Central memory CD4-positive, alpha-beta T cell (primary cell): Measurements from ENCODE around the gene C5.
"Not testable (repeated sequence)": the region's sequence is repeated elsewhere in the genome, so short reads cannot be mapped to it uniquely, and the experiment has no call there.

Experiments
- DNase-seq: peaks from one replicate; pipeline ENCODE4 v3.0.0; 2022

The C5 gene

DNA sequence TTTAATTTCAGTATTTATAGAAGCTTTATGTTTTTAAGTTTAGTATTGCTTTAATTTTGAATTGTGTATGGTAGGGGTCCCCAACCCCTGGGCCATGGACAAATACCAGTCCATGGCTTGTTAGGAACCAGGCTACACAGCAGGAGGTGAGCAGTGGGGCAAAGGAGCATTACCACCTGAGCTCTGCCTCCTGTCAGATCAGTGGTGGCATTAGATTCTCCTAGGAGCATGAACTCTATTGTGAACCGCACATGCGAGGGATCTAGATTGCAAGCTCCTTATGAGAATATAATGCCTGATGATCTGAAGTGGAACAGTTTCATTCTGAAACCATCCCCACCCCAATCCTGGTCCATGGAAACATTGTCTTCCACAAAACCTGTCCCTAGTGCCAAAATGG is 1.9 kb downstream of the C5 start:
- no peak for DNase-seq

DNA sequence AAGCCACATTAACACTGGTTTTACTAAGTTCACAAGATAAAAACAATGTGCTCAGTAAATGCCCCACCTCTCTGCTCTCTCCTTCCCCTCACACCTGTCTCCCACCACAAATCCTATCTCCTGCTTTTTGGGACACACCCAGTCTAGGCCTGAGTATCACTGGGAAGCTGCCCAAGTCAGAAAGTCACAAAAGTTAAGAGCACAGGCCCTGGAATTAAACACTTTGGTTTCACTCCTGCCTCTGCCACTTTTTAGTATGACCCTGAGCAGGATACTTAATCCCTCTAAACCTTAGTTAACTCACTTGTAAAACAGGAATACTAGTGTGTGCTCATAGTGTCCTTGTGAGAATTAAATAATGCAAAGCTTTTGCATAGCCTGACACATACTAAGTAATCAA is 11.3 kb downstream of the C5 start:
- DNase-seq, result no peak

DNA sequence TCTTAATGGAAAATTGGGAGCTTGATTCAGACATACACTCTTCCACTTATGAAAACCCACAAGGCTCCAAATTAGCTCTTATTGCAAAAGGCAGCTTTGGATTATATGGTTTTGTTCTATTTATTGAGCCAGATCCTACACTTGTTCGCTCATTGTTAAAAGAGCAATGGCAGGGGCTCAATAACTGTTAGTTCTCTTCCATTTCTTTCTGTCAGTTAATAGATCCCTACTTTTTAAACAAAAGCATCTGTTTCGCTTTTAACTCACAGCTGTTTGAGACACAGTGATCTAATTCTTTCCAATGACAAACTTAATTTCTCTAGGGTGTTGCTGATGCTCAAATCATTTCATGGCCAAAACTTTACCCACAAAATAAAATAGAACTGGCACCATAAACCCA is 11.7 kb downstream of the C5 start:
- DNase-seq, result no peak

DNA sequence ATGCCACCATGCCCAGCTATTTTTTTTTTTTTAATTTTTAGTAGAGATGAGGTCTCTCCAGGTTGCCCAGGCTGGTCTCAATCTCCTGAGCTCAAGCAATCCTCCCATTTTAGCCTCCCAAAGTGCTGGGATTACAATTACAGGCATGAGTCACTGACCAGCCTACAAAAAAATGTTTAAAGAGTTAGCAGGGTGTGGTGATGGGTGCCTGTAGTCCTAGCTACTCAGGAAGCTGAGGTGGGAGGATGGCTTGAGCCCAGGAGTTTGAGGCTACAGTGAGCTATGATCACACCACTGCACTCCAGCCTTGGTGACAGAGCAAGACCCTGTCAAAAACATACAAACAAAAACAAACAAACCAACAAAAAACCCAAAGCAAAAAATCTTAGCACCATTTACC is 14.4 kb downstream of the C5 start:
- not testable (repeated sequence) for DNase-seq

DNA sequence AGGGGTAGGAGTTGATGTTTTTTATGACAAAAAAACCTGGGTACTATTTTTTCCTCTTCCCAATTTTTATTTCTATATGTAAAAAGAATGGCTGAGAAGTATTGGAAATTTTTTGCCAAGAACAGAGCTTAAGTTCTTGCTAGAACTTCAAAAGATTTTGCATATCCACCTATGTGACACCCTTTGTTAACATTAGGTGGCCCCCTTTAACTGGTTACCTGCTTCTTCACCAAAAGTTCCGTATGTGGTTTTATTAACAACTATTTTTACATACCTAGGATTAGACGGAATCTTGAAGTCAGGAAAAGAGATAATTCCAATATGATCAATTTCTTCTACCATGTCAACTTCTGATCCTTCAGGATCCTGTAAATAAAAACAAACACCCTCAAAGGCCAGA is 15.5 kb downstream of the C5 start:
- DNase-seq, result no peak

DNA sequence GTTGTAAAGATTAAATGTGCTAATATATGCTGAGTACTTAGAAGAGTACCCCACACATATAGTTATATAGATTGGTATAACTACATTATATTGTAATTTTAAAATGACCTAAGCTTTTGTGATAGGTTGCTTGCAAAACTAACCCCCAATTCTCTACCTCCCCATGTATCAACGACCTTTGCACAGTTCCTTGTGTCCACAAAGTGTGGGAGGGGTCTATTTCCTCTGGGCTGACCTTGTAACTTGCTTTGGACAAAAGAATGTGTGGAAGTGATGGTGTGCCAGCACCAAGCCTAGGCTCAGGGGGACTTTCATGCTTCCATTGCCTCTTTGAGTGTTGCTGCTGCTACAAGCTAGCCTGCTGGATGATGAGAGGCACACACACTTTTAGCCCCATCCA is 20.6 kb downstream of the C5 start:
- DNase-seq, result no peak

DNA sequence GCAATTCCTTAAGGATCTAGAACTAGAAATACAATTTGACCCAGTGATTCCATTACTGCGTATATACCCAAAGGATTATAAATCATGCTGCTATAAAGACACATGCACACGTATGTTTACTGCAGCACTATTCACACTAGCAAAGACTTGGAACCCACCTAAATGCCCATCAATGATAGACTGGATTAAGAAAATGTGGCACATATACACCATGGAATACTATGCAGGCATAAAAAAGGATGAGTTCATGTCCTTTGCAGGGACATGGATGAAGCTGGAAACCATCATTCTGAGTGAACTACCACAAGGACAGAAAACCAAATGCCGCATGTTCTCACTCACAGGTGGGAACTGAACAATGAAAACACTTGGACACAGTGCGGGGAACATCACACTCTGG is 21.8 kb downstream of the C5 start:
- DNase-seq, result not testable (repeated sequence)

DNA sequence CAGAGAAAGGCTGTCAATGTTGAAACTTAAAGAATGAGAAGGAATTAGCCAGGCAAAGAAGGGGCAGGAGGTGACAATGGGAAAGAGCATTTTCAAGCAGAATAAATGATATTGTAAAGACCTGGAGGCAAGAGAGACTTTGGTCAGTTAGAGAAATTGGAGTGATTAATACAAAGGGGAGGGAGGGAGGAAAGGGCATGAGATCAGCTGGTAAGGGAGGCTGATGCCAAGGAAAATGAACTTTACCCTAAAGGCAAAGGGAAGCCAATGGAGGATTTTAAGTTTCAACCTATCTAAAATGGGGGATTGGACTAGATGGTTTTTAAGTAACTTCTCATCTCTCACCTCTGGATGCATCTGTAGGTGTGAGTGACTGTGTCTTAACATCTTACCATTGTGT is 23.3 kb downstream of the C5 start:
- no peak for DNase-seq

DNA sequence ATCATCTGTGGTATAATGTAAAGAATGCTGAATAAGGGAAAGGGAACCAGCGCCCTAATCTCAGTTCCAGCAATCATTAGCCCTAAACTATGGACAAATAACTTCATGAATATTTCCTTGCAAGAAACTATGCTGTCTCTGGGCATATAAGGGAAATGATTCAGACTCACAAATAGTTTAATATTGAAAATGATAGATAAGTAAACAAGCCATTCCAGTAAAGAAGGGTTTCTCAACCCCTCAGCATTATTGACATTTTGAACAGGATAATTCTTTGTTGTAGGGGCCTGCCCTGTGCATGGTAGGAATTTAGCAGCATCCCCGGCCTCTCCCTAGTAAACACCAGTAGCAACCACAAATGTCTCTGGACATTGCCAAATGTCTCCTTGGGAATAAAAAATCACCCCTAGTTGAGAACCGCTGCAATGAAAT is 23.8 kb downstream of the C5 start:
- no peak for DNase-seq

DNA sequence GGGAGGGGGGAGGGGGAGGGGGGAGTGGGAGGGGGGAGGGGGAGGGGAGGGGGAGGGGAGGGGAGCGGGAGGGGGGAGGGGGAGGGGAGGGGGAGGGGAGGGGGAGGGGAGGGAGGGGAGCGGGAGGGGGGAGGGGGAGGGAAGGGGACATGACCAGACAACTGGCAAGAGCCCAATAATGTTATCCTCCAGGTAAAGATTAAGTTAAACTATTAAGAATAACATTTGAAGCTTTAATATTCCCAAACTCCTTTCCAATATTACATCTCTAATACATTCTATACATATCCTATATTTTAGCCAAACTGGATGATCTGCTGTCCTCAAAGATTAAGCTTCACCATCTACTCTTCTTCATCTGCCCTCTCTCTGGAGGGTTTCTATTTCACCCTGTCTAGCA is 25.8 kb downstream of the C5 start:
- DNase-seq, result no peak

DNA sequence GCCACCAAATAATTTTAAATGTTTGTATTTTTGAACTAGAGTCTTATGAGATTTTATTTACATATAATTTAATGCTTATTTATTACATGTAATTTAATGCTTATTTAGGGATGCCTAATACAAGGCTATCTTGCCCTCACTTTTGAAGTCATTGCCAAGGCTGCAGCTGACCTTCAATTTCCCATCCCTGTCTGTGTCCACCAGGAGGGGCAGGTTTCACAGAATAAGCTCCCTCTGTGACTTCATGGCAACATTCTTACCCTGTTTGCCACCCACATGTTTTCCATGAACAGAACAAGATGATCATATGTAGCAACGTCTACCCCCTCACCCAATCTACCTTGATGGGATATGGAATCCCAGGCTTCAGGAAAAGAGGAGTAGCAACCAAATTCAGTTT is 27.0 kb downstream of the C5 start:
- DNase-seq, result no peak

DNA sequence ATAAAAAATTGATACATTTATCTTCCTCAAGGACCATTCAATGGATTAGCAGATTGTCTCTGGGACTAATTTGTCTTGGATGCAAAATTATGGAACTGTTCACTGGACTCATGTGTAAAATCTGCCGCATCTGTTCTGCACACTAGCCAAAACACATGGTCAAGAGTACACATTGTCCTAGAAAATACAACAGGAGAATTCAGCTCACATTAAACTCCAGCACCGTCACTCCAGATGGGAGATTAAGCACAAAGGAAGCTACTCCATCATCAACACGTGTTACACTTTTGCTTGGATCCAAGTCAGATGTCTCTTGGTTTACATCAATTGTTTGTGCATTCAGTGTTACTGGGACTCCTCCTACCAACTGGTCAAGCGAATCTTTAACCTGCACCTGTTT is 28.8 kb downstream of the C5 start:
- no peak for DNase-seq

DNA sequence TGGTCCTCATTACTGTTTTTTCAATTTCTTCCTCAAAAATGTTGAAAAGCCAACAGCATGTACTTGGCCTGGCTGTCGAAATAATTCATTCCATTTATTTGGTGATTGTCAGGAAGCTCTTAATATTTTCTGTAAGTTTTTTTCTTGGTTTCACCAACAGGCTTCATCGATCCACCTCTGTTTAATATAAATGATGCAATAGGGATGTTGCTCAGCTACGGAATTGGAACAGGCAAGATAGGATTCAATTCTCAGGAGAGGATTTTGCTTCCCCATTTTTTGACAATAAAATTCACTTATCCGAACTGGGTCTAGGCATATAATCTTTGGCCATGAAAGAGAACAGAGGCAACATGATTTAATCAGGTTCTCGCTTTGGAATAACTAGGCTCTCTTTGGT is 30.8 kb downstream of the C5 start:
- DNase-seq, result no peak

DNA sequence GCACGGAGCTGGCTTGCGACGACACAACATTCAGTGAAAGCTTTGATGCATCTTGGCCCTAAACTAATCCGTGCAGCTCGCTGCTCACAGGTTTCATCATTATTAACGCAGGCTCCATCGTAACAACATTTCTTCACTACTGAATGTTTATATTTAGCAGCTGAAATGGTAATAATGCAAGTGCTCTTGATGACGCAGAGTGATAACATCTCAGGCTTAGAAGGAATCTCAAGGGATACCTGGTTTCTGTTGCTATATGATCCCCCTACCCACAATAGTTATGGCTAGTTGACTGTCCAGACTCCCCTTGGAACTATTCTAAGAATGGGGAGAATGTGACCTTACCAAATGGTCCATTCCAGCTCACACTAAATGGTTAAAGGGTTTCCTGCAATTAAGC is 36.2 kb downstream of the C5 start:
- DNase-seq, result no peak

DNA sequence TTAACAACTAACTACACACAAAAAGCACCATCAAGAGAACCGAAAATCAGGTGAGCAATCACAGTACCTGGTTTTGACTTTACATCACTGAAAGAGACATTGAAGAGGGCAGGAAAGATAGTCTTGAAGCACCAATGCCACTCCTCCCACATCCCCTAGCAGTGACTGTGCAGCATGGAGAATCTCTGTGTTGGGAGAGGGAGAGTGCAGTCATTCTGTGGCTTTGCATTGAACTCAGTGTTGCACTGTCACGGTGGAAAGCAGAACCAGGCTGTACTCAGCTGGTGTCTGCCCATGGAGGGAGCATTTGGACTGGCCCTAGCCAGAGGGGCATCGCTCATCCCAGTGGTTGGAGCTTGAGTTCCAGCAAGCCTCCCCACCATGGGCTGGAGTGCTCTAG is 40.4 kb downstream of the C5 start:
- no peak for DNase-seq

DNA sequence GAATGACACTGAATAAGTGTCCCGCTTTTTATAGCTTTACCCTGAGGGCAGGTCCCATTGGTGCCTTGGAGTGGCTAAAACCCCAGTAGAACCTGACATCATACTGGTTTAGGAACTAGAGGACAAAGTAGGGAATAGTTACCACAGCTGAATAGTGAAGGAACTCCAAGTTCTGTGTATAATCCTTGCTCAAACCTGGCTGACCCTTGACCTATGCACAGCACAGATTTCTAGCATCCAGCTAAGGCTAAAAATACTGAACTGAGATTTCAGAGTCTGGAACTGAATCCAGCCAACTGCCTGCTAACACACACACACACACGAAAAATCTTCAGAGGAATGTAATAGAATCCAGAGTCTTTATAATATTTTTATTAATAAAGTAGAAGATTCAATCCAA is 50.8 kb downstream of the C5 start:
- no peak for DNase-seq

DNA sequence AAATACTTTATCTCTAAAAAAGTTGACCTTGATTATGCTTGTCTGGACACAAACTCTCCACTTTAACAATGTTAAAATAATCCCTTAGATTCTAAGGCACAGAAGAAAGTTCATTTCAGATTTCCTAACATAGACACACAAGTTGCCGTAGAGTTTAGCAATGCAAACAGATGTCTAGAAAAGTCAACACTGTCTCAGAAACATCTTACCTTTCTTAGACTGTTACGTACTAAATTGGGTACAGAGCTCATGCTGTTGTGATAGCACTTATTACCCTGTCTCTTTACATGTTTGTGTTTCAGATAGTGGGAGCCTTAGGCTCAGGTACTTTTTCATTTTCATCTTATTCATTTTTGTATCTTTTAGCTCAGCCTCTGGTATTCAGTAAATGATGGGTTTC is 52.0 kb downstream of the C5 start:
- DNase-seq, result no peak

DNA sequence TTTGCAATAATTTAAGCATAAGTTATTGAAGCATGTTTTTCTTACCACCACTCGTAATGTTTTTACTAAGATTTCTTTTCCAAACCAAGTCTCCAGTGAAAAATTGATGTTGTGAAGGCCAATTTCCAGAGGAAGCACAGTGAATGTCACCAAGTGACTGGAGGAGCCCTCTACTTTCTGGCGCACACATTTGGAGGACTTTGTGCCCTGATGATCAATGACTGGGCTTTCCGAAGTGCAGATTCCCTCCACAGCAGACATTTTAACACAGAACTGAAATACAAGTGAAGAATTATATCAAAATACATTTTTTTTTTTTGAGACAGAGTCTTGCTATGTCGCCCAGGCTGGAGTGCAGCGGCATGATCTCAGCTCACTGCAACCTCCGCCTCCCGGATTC is 52.6 kb downstream of the C5 start:
- DNase-seq, result no peak

DNA sequence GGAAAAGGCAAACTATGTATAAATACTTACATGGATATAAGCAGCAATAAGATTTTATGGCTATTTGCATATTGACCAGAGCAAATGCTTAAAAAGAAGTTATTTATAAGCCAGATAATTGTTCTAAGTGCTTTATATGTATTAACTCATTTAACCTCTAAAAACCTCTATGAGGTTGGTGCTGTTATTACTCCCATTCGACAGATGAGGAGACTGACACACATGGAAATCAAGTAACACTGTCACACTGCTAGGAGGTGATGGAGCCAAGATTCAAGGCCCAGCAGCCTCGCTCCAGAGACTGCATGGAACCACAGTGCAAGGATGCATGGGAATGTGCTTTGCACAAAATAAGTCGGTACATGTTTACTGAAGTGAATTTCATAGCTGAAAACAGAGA is 53.7 kb downstream of the C5 start:
- no peak for DNase-seq

DNA sequence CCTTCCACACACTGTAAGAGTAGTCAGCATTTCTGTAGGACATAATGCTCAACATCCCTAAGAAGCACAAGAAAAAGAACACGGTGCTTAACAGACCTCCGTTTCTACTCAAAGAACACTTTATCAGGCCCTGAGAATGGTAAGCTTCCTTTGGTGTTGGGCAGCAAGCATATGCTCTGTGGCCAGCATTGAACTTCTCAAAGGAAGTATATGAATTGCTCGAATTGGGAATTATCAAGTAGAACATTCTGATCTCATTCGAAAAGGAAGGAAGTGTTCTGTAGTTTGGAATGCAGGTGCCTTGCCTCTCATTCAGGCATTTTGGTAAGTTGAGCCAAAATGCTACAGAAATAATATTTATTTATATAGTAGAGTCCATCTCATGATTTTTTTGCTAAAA is 61.0 kb downstream of the C5 start:
- no peak for DNase-seq

DNA sequence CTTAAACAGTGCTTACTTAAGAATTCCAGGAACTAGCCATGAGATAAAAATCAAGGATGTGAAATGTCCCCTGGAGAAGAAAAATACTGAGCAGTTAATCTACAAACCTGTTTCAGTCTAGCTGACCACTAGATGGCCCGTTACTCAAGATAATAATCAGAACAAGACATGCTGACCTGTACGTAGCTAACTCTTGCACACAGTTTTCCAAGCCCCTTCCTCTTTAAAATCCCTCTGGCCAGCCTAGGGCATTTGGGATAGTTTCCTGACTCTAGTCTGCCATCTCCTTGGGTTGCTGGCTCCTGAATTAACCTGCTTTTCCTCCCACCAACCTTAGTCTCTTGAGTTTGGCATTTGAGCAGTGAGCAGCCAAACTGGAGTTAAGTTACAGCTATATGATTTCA is 64.3 kb downstream of the C5 start:
- DNase-seq, result no peak

DNA sequence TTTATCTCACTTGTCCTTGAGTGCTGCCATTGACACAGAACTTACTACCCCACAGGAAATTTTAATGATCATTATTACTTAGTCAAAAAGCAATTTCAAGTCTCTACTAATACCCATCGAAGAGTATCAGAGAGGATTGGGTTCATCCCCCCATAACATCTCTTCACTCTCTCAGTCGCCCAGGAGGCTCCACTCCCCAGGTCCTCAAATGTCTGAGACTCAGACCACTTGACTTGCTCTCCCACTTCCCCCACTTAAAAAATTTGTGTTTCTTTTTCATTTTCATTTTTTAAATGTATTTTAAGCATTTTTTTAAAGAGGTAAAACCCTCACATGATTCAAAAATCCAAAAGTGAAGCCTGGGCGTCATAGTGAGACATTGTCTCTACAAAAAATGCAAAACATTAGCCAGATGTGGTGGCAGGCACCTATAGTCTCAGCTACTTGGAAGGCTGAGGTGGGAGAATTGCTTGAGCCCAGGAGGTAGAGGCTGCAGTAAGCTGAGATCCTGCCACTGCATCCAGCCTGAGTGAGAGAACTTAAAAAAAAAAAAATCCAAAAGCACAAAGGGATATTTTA is 66.7 kb downstream of the C5 start:
- DNase-seq, result no peak

DNA sequence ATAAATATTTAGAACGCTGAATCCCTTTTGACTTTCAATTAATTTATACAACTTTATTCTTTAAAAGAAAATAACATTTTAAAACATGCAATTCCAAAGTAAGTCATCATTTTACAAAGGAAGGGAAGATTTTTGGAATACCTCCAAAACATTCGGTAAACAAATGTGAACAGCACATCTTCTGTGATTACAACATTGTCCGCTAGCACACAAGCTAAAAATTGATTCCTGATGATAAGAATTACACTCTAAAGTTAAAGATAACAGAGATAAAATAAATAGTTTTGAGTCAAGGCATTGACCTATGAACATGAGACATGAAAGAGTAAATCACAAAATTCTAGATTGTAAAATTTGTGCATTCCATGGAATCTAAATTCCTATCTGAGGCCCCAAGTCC is 67.2 kb downstream of the C5 start:
- no peak for DNase-seq

DNA sequence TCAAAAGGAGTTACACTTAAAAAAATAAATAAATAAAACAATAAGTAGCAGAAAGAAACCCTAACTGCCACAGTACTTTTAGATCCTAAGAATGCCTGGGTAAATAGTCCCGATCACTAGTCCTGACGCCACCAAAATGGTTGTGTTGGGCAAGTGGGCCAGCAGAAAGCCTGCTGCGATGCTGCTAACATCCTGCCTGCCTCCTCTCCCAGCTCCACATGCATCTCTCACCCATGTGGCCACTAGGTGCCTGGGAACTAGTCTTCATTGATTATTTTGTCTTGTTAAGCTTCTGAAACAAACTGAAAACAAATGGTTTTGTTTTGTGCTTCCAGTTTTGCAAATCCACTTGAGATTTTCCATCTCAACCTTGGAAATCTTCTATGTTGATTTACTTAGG is 69.1 kb downstream of the C5 start:
- DNase-seq, result no peak

DNA sequence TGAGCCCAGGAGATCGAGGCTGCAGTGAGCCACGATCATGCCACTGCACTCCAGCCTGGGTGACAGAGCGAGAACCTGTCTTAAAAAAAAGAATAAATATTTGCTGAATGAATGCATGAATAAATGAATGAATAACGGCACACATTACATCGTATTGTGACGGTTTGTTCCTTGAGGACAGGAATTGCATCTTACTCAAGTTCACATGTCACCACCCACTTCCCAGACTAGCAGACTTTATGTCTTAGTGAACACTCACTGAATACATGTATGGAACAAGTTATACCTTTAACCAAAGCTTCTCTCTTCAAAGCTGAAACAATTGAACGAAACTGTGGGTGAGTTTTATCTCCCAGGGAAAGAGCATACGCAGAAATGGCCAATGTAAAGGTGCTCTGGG is 70.3 kb downstream of the C5 start:
- DNase-seq, result no peak

DNA sequence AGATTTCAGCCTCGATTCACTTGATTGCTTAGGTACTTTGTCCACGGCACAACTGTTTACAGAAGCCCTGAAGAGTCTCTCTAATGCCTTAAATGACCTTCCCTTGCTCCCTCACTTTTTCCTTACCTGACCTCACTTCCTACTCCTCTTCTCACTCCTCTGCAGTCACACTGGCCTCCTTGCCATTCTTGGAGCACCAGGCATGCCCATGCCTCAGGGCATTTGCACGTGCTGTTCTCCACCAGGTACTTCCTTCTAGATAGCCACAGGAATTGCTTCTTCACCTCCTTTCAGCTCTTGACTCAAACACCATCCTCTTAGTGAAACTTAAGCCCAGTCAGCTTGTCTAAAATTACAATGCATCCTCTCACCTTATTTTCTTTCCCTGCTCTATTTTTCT is 71.1 kb downstream of the C5 start:
- DNase-seq, result no peak
